Measurements from ENCODE around the gene IFT52.

Gene IFT52

GRCh38 chr20:43694763-43695162 is 104.0 kb downstream of the IFT52 start:
- DNase-seq = no peak

- DNase-seq = no peak
Measured at GRCh38 chr20:43695571-43695970, 104.8 kb downstream of the IFT52 start.

Data from activated naive CD4-positive, alpha-beta T cell treated with Interleukin-2 at 50 U/mL for 16 hours (primary cell).